ENCODE results near the gene SPPL2A.
"Not testable (repeated sequence)": the region's sequence is repeated elsewhere in the genome, so short reads cannot be mapped to it uniquely, and the experiment has no call there.

SPPL2A gene

DNA sequence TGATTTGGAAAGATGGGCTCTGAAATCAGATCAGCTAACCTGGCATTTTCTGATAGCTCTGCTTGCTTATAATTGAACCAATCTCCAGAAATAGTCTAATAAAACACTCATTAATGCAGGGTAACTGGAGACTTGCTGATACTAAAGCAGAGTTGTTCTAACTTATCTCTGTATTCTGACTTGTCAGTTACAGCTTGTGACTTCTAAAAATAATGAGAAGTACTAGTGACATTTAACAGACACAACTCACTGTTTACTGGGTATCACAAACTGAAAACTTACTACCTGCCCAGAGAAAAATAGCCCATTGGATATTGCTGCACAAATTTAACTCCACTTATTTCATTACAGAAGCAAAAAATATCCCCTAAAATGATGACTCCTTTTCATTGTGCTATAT, 54.9 kb downstream of the SPPL2A start:
- no peak for DNase-seq (ENCODE audit: low spot score)
- TF ChIP-seq, protein P1, sequence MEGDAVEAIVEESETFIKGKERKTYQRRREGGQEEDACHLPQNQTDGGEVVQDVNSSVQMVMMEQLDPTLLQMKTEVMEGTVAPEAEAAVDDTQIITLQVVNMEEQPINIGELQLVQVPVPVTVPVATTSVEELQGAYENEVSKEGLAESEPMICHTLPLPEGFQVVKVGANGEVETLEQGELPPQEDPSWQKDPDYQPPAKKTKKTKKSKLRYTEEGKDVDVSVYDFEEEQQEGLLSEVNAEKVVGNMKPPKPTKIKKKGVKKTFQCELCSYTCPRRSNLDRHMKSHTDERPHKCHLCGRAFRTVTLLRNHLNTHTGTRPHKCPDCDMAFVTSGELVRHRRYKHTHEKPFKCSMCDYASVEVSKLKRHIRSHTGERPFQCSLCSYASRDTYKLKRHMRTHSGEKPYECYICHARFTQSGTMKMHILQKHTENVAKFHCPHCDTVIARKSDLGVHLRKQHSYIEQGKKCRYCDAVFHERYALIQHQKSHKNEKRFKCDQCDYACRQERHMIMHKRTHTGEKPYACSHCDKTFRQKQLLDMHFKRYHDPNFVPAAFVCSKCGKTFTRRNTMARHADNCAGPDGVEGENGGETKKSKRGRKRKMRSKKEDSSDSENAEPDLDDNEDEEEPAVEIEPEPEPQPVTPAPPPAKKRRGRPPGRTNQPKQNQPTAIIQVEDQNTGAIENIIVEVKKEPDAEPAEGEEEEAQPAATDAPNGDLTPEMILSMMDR (IDR thresholded peaks at IDR 0.05; ENCODE audit: extremely low read depth, missing control alignments): no peak

DNA sequence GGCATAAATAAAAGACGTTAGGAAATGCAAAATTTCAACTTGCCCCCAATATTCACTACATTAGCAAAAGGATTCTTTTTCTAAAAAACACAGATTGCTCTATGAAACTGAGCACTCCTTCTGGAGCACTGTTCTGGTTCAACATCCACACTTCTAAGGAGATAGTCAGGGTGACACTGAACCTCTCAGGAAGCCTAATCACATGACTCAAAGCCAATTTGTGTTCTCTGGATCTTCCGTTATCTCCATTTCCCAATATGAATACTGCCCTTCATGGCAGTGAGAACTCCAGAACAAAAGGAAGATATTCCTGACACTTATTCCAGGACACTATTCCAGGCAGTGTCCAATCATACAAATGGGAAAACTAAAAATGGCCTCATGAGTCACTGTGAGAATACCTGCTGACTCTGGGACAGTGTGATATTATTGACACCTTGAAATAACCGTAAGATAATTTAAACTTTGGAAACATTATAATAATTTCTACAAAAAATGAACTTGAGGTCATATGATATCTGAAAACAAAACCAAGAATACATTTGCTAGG, 57.6 kb downstream of the SPPL2A start:
- TF ChIP-seq, protein P1 (IDR thresholded peaks at IDR 0.05; ENCODE audit: extremely low read depth, missing control alignments): no peak
- DNase-seq (ENCODE audit: low spot score): no peak

DNA sequence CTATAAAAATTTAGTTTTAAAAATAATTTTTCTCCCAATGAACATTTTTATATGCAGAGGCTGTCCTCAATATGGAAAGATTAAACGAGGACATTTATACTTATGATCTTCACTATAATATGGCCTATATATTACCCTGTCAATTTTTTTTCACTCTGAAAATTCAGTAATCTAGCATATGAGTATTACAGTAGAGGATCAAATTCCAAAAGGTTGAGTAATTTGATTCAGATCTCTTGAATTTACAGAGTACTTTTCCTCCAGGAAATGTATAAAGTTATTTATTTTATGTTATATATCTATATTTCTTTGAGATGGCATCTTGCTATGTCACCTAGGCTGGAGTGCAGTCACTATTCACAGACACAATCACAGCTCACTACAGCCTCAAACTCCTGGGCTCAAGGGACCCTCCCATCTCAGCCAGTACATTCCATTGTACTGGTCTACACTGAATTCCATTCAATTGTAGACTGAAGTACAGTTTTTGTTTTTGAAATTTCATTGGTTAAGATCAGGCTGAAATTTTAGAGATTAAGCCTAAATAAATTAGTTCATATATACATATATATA, 62.7 kb downstream of the SPPL2A start:
- TF ChIP-seq, protein P1 (IDR thresholded peaks at IDR 0.05; ENCODE audit: extremely low read depth, missing control alignments): no peak
- DNase-seq (ENCODE audit: low spot score): no peak

DNA sequence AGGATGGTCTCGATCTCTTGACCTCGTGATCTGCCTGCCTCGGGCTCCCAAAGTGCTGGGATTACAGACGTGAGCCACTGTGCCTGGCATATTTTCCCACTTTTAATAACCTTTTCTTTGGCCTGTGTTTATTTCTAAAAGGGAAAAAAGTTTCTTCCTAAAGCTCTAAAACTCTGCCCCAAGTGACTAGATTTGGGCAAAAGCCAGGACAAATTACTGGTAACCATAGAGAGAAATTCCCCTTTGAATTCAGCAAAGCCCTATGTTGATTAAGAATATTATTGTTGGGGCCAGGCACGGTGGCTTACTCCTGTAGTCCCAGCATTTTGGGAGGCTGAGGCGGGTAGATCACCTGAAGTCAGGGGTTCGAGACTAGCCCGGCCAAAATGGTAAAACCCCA, 67.4 kb downstream of the SPPL2A start:
- no peak for DNase-seq (ENCODE audit: low spot score)
- TF ChIP-seq, protein P1 (IDR thresholded peaks at IDR 0.05; ENCODE audit: extremely low read depth, missing control alignments): no peak

DNA sequence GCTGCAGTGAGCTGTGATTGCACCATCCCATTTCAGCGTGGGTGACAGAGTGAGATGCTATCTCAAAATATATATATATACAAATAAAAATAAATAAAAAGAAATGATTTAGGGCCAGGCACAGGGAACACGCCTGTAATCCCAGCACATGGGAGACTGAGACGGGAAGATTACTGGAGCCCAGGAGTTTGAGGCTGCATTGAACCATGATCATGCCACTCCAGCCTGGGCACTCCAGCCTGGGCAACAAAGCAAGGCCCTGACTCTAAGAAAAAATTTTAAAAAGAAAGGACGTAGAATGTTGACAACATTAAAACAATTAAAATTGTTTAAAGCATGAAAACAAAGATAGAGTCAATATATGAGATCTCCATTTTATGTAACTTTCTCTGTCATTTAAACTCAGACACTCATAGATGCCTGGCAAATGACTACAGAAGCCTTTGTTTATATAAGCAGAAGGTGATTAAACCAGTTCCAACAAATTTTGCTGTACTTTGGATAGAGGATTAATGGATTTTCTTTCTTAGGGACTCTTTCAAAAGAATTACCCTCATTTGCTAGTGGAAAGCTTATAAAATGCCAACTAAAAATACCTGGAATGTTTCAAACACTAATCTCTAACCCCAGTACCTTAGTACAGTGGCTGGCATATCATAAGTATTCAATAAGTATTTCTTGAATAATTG, 68.3 kb downstream of the SPPL2A start:
- DNase-seq (ENCODE audit: low spot score): no peak
- TF ChIP-seq, protein P1 (IDR thresholded peaks at IDR 0.05; ENCODE audit: extremely low read depth, missing control alignments): no peak

DNA sequence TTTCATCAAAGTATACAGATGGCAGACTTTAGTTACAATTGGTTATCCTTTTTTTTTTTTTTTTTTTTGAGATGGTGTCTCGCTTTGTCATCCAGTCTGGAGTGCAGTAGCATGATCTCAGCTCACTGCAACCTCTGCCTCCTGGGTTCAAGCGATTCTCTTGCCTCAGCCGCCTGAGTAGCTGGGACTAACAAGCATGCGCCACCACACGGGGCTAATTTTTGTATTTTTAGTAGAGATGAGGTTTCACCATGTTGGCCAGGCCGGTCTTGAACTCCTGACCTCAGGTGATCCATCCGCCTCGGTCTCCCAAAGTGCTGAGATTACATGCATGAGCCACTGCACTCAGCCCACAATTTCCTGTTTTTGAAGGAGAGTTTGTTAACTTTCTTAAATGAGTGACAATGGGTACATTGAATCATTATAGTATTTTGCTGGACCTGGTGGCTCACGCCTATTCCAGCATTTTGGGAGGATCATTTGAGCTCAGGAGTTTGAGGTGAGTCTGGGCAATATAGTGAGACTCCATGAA, 70.8 kb downstream of the SPPL2A start:
- not testable (repeated sequence) for DNase-seq (ENCODE audit: low spot score)

DNA sequence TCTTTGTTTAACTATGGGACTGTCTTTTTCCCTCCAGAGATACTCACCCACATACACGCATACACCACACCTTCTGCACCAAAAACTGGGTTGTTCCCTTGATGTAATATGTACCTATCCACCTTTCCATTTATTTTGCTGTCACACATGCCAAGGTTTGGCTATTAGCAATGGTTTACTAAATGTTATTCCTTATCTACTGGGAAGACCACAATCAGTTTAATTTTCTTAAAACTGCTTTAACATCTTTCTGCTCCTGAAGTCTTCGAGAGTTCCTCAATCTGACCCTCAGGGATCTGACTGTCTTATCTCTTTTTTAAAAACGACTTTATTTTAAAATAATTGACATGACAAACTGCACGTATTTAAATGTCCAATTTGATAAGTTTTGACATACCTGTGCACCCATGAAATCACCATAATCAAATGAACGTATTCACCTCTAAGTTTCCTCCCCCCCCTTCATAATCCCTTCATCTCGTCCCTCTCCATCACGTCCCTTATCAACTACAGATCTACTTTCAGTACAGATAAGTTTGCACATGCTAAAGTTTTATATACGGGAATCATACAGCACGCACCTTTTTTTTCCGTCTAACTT, 78.1 kb downstream of the SPPL2A start:
- no peak for DNase-seq (ENCODE audit: low spot score)
- TF ChIP-seq, protein P1 (IDR thresholded peaks at IDR 0.05; ENCODE audit: extremely low read depth, missing control alignments): no peak

Measured in GM20000 (cell line).